ENCODE results near the gene FAM83E. TPM values are rescaled to one million over a fixed set of nuclear protein-coding genes. Genes with fewer than 3 reads are reported as not detected.

FAM83E gene
- total and polyA plus RNA-seq, 2 experiments from 2014 or later: 1.0 to 2.3 TPM

GRCh38 chr19:48646722-48647216, 31.9 kb upstream of the FAM83E start:
- H3K27ac Mint-ChIP-seq: no peak overlapping the region
- H3K27me3 Mint-ChIP-seq (ENCODE audit: insufficient read depth, low read depth, poor library complexity): peaks cover 16% of the 10 kb centered on the region
- peaks cover 3% of the 10 kb centered on the region; the same call in 1 of the 3 replicates for H3K9me3 Mint-ChIP-seq
- no peak overlapping the region for H3K27ac ChIP-seq (ENCODE audit: low read depth)
- H3K27me3 ChIP-seq (ENCODE audit: insufficient read depth): no peaks in the 10 kb centered on the region
- 0 out of 2 replicates have a peak, but pooled peaks cover 13% of the 10 kb centered on the region for H3F3A ChIP-seq (replicated peaks; ENCODE audit: low read depth)
- H3K4me3 Mint-ChIP-seq: peak overlapping the region; percentile 63
- ATAC-seq (no peak), DNase-seq (ENCODE audit: low spot score) (peak; percentile 99)
- no peaks in the 10 kb centered on the region for H3K36me3 ChIP-seq (ENCODE audit: insufficient read depth)
- peaks cover 10% of the 10 kb centered on the region for H3K4me1 Mint-ChIP-seq
- peak overlapping the region; percentile 75; the same call in 1 of the 2 replicates for H3K4me3 ChIP-seq
- H3K4me1 ChIP-seq (ENCODE audit: insufficient read depth): peaks cover 5% of the 10 kb centered on the region; the same call in 1 of the 2 replicates
- H3K9me2 ChIP-seq (ENCODE audit: insufficient read depth): no peaks in the 10 kb centered on the region
- no peak for TF ChIP-seq REST (IDR thresholded peaks at IDR 0.05; ENCODE audit: unreplicated experiment)
- TF ChIP-seq CTCF (conservative IDR thresholded peaks at IDR 0.05; ENCODE audit: low read depth in 2 of 2): no peak
- no peak for TF ChIP-seq EZH2phosphoT487 (IDR thresholded peaks at IDR 0.05; ENCODE audit: unreplicated experiment)
- peak; percentile 63 for TF ChIP-seq CREB1 (CRISPR knock-in tag; IDR thresholded peaks at IDR 0.05; ENCODE audit: low read depth)
- TF ChIP-seq JUNB (IDR thresholded peaks at IDR 0.05; ENCODE audit: unreplicated experiment): no peak
- TF ChIP-seq STAT1 (IDR thresholded peaks at IDR 0.05; ENCODE audit: unreplicated experiment): no peak
- TF ChIP-seq ZNF114 (CRISPR knock-in tag; IDR thresholded peaks at IDR 0.05): no peak
- no peaks in the 10 kb centered on the region for H4K20me1 ChIP-seq (replicated peaks; ENCODE audit: insufficient read depth)
- peak overlapping the region; percentile 64 for H3K4me2 ChIP-seq
- no peak overlapping the region for H2AFZ ChIP-seq
- peaks cover 11% of the 10 kb centered on the region for H3K36me3 Mint-ChIP-seq (ENCODE audit: low read depth)
- no peaks in the 10 kb centered on the region for H3K79me2 ChIP-seq (replicated peaks; ENCODE audit: insufficient read depth)

- peaks cover 5% of the 10 kb centered on the region; the same call in 1 of the 2 replicates for H3K4me1 ChIP-seq (ENCODE audit: insufficient read depth)
- DNase-seq (ENCODE audit: low spot score) (peak; percentile 86), ATAC-seq (peak; percentile 76)
- 0 out of 2 replicates have a peak, but pooled peaks cover 13% of the 10 kb centered on the region for H3F3A ChIP-seq (replicated peaks; ENCODE audit: low read depth)
- H3K4me1 Mint-ChIP-seq: peaks cover 10% of the 10 kb centered on the region
- H3K9me3 Mint-ChIP-seq: peaks cover 2% of the 10 kb centered on the region; the same call in 1 of the 3 replicates
- H3K4me3 ChIP-seq: peak within 1 kb of the TSS; percentile 75
- H2AFZ ChIP-seq: peak within 1 kb of the TSS; percentile 92
- peak within 1 kb of the TSS; percentile 90 for H3K27ac Mint-ChIP-seq
- peak within 1 kb of the TSS; percentile 99 for H3K4me2 ChIP-seq
- no peaks in the 10 kb centered on the region for H3K36me3 ChIP-seq (ENCODE audit: insufficient read depth)
- peak within 1 kb of the TSS; percentile 91 for H3K27ac ChIP-seq (ENCODE audit: low read depth)
- H3K36me3 Mint-ChIP-seq (ENCODE audit: low read depth): peaks cover 16% of the 10 kb centered on the region
- no peaks in the 10 kb centered on the region for H3K79me2 ChIP-seq (replicated peaks; ENCODE audit: insufficient read depth)
- no peaks in the 10 kb centered on the region for H4K20me1 ChIP-seq (replicated peaks; ENCODE audit: insufficient read depth)
- peaks cover 16% of the 10 kb centered on the region for H3K27me3 Mint-ChIP-seq (ENCODE audit: insufficient read depth, low read depth, poor library complexity)
- H3K27me3 ChIP-seq (ENCODE audit: insufficient read depth): 0 out of 2 replicates have a peak, but pooled peaks cover 3% of the 10 kb centered on the region
- no peaks in the 10 kb centered on the region for H3K9me2 ChIP-seq (ENCODE audit: insufficient read depth)
- peak within 1 kb of the TSS; percentile 91 for H3K4me3 Mint-ChIP-seq
- TF ChIP-seq EZH2phosphoT487 (IDR thresholded peaks at IDR 0.05; ENCODE audit: unreplicated experiment): no peak
- TF ChIP-seq STAT1 (IDR thresholded peaks at IDR 0.05; ENCODE audit: unreplicated experiment): no peak
- no peak for TF ChIP-seq ZNF331 (CRISPR knock-in tag; IDR thresholded peaks at IDR 0.05; ENCODE audit: low read depth)
- TF ChIP-seq JUNB (IDR thresholded peaks at IDR 0.05; ENCODE audit: unreplicated experiment): no peak
- peak; percentile 80 to 98 for TF ChIP-seq CTCF (conservative IDR thresholded peaks at IDR 0.05; ENCODE audit: low read depth in 2 of 2)
Measured at GRCh38 chr19:48646001-48646721, 31.3 kb upstream of the FAM83E start, which contains the start of gene CA11. CA11 (minus strand) TSS chr19:48646187; CDS start chr19:48645632, 555 bp downstream.
